ENCODE results near the gene ZFHX3. TPM values are rescaled to one million over a fixed set of nuclear protein-coding genes. Genes with fewer than 3 reads are reported as not detected.

Gene ZFHX3
- total RNA-seq, 4 donors from 2014 or later = 9.1 to 34.0 (median 12.0) TPM

- intact Hi-C loops (cut with DNase I; ENCODE audit: low total_unique reads) = loop anchor here (10.0 kb wide), 1 partner anchor 108 kb away; no protein-coding TSS in a partner anchor
- no peak for DNase-seq
- no peaks in the 10 kb centered on the region for H3K9me3 ChIP-seq
- H3K27me3 ChIP-seq = no peaks in the 10 kb centered on the region
- TF ChIP-seq POLR2A (IDR thresholded peaks at IDR 0.05) = no peak
- TF ChIP-seq, protein P1, sequence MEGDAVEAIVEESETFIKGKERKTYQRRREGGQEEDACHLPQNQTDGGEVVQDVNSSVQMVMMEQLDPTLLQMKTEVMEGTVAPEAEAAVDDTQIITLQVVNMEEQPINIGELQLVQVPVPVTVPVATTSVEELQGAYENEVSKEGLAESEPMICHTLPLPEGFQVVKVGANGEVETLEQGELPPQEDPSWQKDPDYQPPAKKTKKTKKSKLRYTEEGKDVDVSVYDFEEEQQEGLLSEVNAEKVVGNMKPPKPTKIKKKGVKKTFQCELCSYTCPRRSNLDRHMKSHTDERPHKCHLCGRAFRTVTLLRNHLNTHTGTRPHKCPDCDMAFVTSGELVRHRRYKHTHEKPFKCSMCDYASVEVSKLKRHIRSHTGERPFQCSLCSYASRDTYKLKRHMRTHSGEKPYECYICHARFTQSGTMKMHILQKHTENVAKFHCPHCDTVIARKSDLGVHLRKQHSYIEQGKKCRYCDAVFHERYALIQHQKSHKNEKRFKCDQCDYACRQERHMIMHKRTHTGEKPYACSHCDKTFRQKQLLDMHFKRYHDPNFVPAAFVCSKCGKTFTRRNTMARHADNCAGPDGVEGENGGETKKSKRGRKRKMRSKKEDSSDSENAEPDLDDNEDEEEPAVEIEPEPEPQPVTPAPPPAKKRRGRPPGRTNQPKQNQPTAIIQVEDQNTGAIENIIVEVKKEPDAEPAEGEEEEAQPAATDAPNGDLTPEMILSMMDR (IDR thresholded peaks at IDR 0.05) = no peak
- H3K4me3 ChIP-seq = peak overlapping the region in 1 of 2 donors; percentile 5
- no peaks in the 10 kb centered on the region for H3K36me3 ChIP-seq
- no peaks in the 10 kb centered on the region for H3K4me1 ChIP-seq
- peak overlapping the region; percentile 53 to 66 for H3K27ac ChIP-seq
Observed at GRCh38 chr16:72952811-72953271, 95.1 kb downstream of the ZFHX3 start.

- DNase-seq = no peak
- Histone ChIP-seq H3K4me3 (peak overlapping the region in 1 of 2 donors; percentile 5), H3K9me3 (no peaks in the 10 kb centered on the region), H3K4me1 (no peaks in the 10 kb centered on the region), H3K27me3 (no peaks in the 10 kb centered on the region), H3K36me3 (no peaks in the 10 kb centered on the region), H3K27ac (peak overlapping the region; percentile 53 to 66)
- intact Hi-C loops (cut with DNase I; ENCODE audit: low total_unique reads) = loop anchor here (10.0 kb wide), 1 partner anchor 108 kb away; no protein-coding TSS in a partner anchor
- TF ChIP-seq POLR2A (IDR thresholded peaks at IDR 0.05) = no peak
- TF ChIP-seq, protein P1 (IDR thresholded peaks at IDR 0.05) = no peak
Observed at GRCh38 chr16:72952404-72952803, 95.5 kb downstream of the ZFHX3 start.

DNA sequence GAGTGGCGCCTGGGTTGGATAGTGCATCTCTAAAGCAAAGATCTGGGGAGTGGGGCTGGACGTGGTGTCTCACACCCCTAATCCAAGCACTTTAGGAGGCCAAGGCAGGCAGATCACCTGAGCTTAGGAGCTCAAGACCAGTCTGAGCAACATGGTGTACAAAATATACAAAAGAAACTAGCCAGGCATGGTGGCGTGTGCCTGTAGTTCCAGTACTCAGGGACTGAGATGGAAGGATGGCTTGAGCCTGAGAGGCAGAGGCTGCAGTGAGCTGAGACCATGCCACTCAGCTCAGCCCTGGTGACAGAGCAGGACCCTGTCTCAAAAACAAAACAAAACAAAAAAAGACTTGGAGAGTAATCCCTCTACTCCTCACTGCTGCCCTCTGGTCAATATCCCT lies 96.0 kb downstream of the ZFHX3 start:
- Histone ChIP-seq H3K27me3 (no peaks in the 10 kb centered on the region), H3K4me3 (no peak overlapping the region), H3K27ac (peak overlapping the region; percentile 53 to 66), H3K36me3 (no peaks in the 10 kb centered on the region), H3K4me1 (peaks cover 0 to 3% of the 10 kb centered on the region in 2 donors), H3K9me3 (no peaks in the 10 kb centered on the region)
- no peak for DNase-seq
- no peak for TF ChIP-seq POLR2A (IDR thresholded peaks at IDR 0.05)
- TF ChIP-seq, protein P1 (IDR thresholded peaks at IDR 0.05) = no peak
- intact Hi-C loops (cut with DNase I; ENCODE audit: low total_unique reads) = loop anchor here (10.0 kb wide), 1 partner anchor 107 kb away; no protein-coding TSS in a partner anchor

DNA sequence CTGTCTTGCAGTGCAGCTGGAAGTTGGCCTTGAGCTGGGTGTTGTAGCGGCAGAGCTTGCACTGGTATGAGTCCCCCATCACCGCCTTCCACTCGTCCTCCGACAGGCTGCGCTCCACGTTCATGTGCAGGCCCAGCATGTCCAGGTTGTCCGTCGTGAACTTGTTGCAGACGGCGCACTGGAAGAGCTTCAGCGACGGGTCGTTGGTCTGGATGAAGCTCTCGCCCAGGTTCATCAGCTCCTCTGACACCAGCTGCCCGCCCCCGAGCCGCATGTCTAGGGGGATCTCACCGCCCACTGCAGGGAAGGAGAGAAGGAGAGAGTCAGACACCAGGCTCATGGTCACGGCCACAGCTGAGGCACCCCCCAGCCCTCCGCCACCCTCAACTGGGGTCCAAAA lies 97.3 kb downstream of the ZFHX3 start:
- Histone ChIP-seq H3K36me3 (no peaks in the 10 kb centered on the region), H3K4me1 (peaks cover 0 to 8% of the 10 kb centered on the region in 2 donors), H3K27me3 (no peaks in the 10 kb centered on the region), H3K27ac (no peak overlapping the region), H3K9me3 (no peaks in the 10 kb centered on the region), H3K4me3 (no peak overlapping the region)
- DNase-seq = no peak
- intact Hi-C loops (cut with DNase I; ENCODE audit: low total_unique reads) = loop anchor here (10.0 kb wide), 1 partner anchor 106 kb away; no protein-coding TSS in a partner anchor
- no peak for TF ChIP-seq POLR2A (IDR thresholded peaks at IDR 0.05)
- TF ChIP-seq, protein P1 (IDR thresholded peaks at IDR 0.05) = no peak

- TF ChIP-seq, protein P1 (IDR thresholded peaks at IDR 0.05) = no peak
- no peak for TF ChIP-seq POLR2A (IDR thresholded peaks at IDR 0.05)
- H3K27ac ChIP-seq = no peak overlapping the region
Observed at GRCh38 chr16:72948238-72948829, 99.6 kb downstream of the ZFHX3 start.

More at GRCh38 chr16:72948238-72948829, 99.6 kb downstream of the ZFHX3 start:
- Histone ChIP-seq H3K36me3 (no peaks in the 10 kb centered on the region), H3K9me3 (no peaks in the 10 kb centered on the region), H3K4me1 (peaks cover 0 to 8% of the 10 kb centered on the region in 2 donors), H3K27me3 (no peaks in the 10 kb centered on the region), H3K4me3 (no peak overlapping the region)
- DNase-seq = no peak
- intact Hi-C loops (cut with DNase I; ENCODE audit: low total_unique reads) = no loop called here

Data from uterus (tissue), 4 donors.